Tibial nerve (tissue), 4 donors: Measurements from ENCODE around the gene CDC16.

Experiments used
- EP300 ChIP-seq, 2 donors: sonication (generic); formaldehyde crosslinking; IDR thresholded peaks; one replicate each; pipeline ENCODE4 v1.6.1; 2017; ENCODE audit warnings: antibody characterized with exemption in 2 of 2, mild to moderate bottlenecking in 1 of 2
- POLR2A ChIP-seq, 2 donors: fragments of 450-650 bp; IDR thresholded peaks; one replicate each; pipeline ENCODE4 v1.6.1; 2017; ENCODE audit warnings: antibody characterized with exemption in 2 of 2, mild to moderate bottlenecking in 2 of 2, moderate library complexity in 2 of 2
- TF ChIP-seq, protein P1 (sequence below), 5 experiments: fragments of 200-600 bp in 3 of 5; fragments of 450-650 bp in 2 of 5; sonication (generic) in 3 of 5; IDR thresholded peaks; one replicate each; pipeline ENCODE4 v1.5.1; 2016 to 2019; ENCODE audit warnings: antibody characterized with exemption in 5 of 5, mild to moderate bottlenecking in 3 of 5, moderate library complexity in 2 of 5

GRCh38 chr13:114230575-114230974, 4.1 kb upstream of the CDC16 start:
- TF ChIP-seq POLR2A (IDR thresholded peaks at IDR 0.05) (no peak), EP300 (IDR thresholded peaks at IDR 0.05) (no peak)
- TF ChIP-seq, protein P1, sequence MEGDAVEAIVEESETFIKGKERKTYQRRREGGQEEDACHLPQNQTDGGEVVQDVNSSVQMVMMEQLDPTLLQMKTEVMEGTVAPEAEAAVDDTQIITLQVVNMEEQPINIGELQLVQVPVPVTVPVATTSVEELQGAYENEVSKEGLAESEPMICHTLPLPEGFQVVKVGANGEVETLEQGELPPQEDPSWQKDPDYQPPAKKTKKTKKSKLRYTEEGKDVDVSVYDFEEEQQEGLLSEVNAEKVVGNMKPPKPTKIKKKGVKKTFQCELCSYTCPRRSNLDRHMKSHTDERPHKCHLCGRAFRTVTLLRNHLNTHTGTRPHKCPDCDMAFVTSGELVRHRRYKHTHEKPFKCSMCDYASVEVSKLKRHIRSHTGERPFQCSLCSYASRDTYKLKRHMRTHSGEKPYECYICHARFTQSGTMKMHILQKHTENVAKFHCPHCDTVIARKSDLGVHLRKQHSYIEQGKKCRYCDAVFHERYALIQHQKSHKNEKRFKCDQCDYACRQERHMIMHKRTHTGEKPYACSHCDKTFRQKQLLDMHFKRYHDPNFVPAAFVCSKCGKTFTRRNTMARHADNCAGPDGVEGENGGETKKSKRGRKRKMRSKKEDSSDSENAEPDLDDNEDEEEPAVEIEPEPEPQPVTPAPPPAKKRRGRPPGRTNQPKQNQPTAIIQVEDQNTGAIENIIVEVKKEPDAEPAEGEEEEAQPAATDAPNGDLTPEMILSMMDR (IDR thresholded peaks at IDR 0.05), result no peak
